Measurements from ENCODE around the gene ABCB9.

The ABCB9 gene

GRCh38 chr12:122982963-122983788, 16.9 kb upstream of the ABCB9 start:
- DNase-seq (ENCODE audit: extremely low read depth in 1 of 2, low read depth in 1 of 2), result no peak

DNA sequence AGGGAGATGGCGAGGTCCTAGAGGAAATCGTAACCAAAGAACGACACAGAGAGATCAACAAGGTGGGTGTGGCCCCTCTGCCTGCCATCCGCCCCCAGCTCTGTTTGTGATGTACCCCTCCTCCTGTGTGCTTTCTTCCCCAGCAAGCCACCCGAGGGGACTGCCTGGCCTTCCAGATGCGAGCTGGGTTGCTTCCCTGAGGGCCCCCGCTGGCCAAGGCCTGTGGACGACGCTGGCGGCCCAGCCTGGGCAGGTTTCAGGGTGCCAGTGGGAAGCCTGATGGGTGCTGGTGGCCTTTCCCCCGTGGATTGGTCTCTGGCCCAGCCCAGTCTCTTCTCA, 16.2 kb upstream of the ABCB9 start:
- no peak for DNase-seq (ENCODE audit: extremely low read depth in 1 of 2, low read depth in 1 of 2)

GRCh38 chr12:122981587-122982476, 15.6 kb upstream of the ABCB9 start:
- DNase-seq (ENCODE audit: extremely low read depth in 1 of 2, low read depth in 1 of 2), result no peak

DNA sequence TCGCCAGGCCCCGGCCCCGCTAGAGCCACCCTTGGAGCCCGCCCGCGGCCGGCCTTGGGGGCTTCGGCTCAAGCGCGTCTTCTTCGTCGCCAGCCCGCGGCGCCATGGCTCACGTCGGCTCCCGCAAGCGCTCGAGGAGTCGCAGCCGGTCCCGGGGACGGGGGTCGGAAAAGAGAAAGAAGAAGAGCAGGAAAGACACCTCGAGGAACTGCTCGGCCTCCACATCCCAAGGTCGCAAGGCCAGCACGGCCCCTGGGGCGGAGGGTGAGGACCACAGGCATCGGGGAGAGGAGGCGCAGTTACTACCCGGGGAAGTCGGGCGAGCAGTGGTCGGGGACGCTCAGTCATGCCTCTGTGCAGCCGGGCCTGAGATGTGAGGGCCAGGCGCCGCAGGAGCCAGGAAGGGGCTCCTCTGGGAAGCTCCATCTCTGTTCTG, 14.8 kb upstream of the ABCB9 start:
- no peak for DNase-seq (ENCODE audit: extremely low read depth in 1 of 2, low read depth in 1 of 2)

- DNase-seq (ENCODE audit: extremely low read depth in 1 of 2, low read depth in 1 of 2), result peak; percentile 54
These were observed 14.1 kb upstream of the ABCB9 start, which contains the start of gene ARL6IP4 for GRCh38 chr12:122980183-122981035. TSS of gene ARL6IP4 (plus strand) at chr12:122980681. CDS start at chr12:122981140, 459 bp downstream.

DNA sequence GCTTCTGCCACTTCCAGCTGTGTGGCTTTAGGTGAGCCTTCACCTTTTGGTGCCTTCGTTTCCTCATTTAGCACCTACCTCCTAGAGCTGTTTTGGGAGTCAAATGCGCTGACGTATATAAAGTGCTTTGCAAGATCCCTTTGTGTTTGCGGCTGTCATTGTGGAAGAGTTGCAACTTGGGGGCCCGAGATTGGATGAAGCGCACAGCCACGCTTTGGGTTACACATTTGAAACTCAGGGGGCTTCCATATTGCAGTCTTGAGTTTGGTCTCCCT, 13.6 kb upstream of the ABCB9 start:
- DNase-seq (ENCODE audit: extremely low read depth in 1 of 2, low read depth in 1 of 2), result no peak

- no peak for DNase-seq (ENCODE audit: extremely low read depth in 1 of 2, low read depth in 1 of 2)
These were observed 13.0 kb upstream of the ABCB9 start for GRCh38 chr12:122979001-122979907.

- DNase-seq (ENCODE audit: extremely low read depth in 1 of 2, low read depth in 1 of 2), result no peak
These were observed 12.3 kb upstream of the ABCB9 start for GRCh38 chr12:122978507-122978955.

DNA sequence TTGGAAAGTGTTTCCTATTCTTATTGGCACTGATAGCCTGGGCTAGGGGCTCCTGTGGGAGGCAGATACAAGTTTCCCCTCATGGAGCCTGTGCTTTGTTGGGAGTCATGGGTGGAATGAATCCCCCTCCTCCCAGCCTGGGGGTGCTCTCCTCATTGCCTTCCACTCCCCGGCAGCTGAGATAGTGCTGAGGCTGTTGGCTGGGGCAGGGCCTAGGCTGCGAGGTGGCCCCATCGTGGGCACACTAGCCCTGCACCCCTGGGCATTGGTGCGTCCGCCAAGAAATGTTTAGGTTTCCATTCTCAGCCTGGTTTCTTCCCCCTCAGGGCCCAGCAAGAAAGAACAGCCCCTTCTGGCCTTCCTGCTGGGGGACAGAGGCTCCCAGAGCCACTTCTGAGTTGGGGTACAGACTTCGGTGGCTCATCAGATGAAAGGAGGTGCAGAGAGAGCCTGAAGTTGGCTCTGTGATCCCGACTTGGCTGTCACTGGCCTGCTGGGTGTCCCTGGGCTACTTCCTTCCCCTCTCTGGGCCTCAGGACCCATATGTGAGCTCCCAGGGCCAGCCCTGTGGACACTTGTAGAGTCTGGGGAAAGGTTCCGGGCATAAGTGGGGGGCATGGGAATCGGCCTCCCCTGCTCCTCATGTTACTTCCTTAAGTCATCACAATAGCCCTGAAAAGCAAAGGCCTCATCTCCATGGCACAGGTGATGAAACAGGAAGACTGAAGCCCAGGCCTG, 11.6 kb upstream of the ABCB9 start:
- DNase-seq (ENCODE audit: extremely low read depth in 1 of 2, low read depth in 1 of 2), result no peak

DNA sequence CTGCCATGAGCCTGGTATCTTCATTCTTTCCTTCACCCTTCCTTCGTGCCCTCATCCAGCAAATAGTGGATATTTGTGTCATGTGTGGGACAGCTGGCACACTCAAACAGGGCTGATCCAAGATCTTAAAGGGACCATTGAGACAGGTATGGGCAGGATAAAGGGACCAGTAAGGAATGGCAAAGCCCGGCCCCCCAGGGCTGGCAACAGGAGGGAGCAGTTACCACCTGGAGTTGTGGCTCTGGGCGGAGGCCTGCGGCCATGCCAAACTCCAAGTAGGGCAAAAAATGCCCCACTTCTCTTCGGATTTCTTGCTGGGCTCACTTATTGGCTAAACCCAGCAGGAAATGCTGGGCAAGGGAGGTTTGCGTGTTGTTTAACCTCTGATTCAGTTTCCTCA, 10.9 kb upstream of the ABCB9 start:
- no peak for DNase-seq (ENCODE audit: extremely low read depth in 1 of 2, low read depth in 1 of 2)

- DNase-seq (ENCODE audit: extremely low read depth in 1 of 2, low read depth in 1 of 2), result no peak
These were observed 10.3 kb upstream of the ABCB9 start for GRCh38 chr12:122976648-122976975.

DNA sequence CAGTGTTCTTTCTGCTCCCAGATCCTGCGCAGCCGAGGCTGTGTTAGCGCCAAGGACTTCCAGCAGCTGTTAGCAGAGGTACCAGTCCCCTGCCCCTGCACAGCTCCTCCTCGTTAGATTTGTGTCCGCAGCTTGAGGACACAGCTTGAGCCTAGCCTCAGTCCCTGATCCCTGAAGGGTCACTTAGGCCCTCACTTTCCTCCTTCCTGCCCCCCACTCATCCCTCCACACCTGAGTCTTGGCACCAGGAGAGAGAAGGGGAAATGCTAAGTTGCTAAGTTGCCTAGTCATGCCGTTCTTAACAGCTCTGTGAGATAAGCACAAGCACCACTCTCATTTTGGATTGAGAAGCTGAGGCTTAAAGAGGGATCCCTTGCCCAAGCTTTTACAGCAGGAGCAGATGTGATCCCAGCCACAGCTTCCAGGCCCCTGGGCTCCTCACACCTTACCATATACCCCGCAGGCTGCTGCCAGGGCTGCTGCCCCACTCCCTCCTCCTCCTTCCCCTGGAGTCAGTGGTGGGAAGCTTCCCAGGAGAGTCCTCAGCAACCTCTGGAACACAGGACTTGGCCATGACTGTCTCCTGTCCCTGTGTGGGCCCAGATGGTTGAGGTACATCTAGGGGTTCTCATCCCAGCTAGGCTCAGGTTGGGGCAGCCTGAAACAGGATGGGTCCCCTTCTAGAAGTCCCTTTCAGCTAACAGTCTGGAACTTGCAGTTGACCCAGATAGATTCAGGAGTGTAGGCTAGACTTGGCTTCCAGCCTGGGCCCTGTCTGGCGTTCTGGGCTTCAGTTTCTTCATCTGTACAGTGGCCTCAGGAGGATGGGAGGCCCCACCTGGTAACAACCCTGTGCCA, 9.8 kb upstream of the ABCB9 start:
- no peak for DNase-seq (ENCODE audit: extremely low read depth in 1 of 2, low read depth in 1 of 2)

DNA sequence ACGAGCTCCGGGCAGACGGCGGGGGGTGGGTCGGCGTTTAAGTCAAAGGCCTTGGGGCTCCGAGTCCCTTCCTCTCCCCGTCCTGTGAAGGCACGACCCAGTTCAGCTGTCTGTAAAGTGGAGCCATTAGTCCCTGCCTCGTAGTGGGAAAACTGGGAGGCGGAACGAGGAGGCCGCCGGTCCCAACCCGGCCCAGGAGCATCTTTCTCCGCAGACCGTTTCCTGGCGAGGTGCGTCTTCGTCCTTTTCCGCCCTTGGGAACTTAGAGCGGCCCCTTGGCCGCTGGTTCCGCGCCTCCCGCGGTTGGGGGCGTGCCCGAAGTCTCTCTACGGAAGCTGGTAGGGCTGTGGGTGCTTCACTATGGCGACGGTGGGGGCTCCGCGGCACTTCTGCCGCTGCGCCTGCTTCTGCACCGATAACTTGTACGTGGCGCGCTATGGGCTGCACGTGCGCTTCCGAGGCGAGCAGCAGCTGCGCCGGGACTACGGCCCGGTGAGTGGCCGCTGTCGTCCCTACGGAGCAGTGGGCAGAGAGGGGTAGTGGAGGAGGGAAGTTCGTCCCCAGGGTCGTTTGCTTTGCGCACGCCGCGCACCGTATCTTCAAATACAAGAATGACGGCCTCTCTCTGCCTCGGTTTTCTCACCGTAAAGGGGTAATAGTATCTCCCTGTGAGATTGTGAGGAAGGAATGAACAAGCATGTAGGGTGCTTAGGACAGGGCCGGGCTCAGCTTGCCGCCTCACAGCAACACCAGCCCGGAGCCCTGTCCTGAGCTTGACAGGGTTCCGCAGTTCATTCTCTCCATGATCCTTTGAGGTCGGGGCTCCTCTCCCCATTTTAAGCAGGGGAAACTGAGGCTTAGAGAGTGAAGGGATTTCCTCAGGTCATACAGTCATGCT, 8.9 kb upstream of the ABCB9 start, which contains the start of gene OGFOD2:
TSS of gene OGFOD2 (plus strand) at position 353 of the 898 bp plus-strand sequence. CDS start at position 361, 8 bp downstream.
- DNase-seq (ENCODE audit: extremely low read depth in 1 of 2, low read depth in 1 of 2), result peak; percentile 86 to 90

DNA sequence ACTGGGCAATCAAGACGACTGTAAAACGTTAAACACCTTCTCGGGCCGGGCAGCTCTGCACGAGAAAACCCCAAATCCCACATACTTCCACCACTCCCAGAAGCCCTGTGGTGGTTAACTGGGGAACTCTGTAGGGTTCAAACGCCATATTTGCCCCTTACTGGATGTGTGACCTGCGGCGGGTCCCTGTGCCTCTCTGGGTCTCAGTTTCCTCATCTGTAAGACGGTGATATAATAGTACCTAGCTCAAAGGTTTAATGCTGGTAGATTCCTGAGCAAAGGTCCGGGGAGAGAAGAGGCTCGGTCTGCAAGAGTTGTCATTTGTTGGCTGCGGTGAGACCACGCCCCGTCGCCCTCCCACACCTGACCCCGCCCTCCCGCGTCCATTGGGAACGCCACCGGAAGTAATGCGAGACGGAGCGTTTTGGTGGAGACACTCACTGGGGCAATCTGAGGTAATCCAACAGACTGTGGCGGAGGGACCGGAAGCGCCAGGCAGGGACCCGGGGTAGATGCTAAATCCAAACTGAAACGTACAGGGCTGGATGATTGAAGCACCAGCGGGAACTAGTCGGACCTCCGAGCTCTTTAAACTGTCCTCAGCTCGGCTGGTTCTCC, 8.1 kb upstream of the ABCB9 start:
- peak; percentile 95 to 97 for DNase-seq (ENCODE audit: extremely low read depth in 1 of 2, low read depth in 1 of 2)

- DNase-seq (ENCODE audit: extremely low read depth in 1 of 2, low read depth in 1 of 2), result no peak
These were observed 3.4 kb upstream of the ABCB9 start for GRCh38 chr12:122969676-122970075.

- no peak for DNase-seq (ENCODE audit: extremely low read depth in 1 of 2, low read depth in 1 of 2)
These were observed 1.8 kb upstream of the ABCB9 start for GRCh38 chr12:122968104-122968503.

Measured in stimulated activated CD8-positive, alpha-beta memory T cell treated with anti-CD3 and anti-CD28 coated beads, Interleukin-7, amount 100 ng/mL, for 48 hours (primary cell).